GM23248 (cell line): ENCODE measurements around the gene STXBP4.

Experiments used
- EZH2 ChIP-seq: fragments of 200-600 bp; sonication (generic); IDR thresholded peaks from 2 replicates; pipeline ENCODE4 v1.6.1; 2018; ENCODE audit warnings: antibody characterized with exemption, mild to moderate bottlenecking; ENCODE audit not compliant: insufficient read depth, poor library complexity, severe bottlenecking
- EZH2phosphoT487 ChIP-seq: fragments of 200-600 bp; sonication (generic); IDR thresholded peaks from 2 replicates; pipeline ENCODE4 v1.6.1; 2018; ENCODE audit warnings: antibody characterized with exemption, moderate library complexity, mild to moderate bottlenecking, low read depth; ENCODE audit not compliant: insufficient read depth

- no peak for TF ChIP-seq EZH2phosphoT487
- no peak for TF ChIP-seq EZH2
These were observed 85.3 kb downstream of the STXBP4 start for GRCh38 chr17:55053855-55054254.
